Astrocyte (in vitro differentiated cells and primary cell): ENCODE measurements around the gene PSMD12. TPM values are rescaled to one million over a fixed set of nuclear protein-coding genes. Genes with fewer than 3 reads are reported as not detected.

Source experiments
- DNase-seq: peaks from one replicate; pipeline ENCODE4 v3.0.0-alpha.2; 2010; ENCODE audit warnings: low read depth
- FAIRE-seq: peaks from 2 replicates; lab custom pipeline; 2011; peaks lifted over from hg19 to GRCh38; lab: Jason Lieb, UNC
- H2AFZ ChIP-seq: 2 replicates; pipeline ENCODE4 v1.6.0; 2012; ENCODE audit warnings: low read depth, low read length, inconsistent platforms
- H3K27ac ChIP-seq: 2 replicates; pipeline ENCODE4 v1.5.1; 2011; ENCODE audit warnings: low read depth, low read length, inconsistent platforms
- H3K27me3 ChIP-seq: 2 replicates; pipeline ENCODE4 v1.6.0; 2011; ENCODE audit warnings: low read length, inconsistent platforms; ENCODE audit not compliant: insufficient read depth
- H3K36me3 ChIP-seq: 2 replicates; pipeline ENCODE4 v1.5.1; 2011; ENCODE audit warnings: low read length, inconsistent platforms; ENCODE audit not compliant: insufficient read depth
- H3K4me1 ChIP-seq: 2 replicates; pipeline ENCODE4 v1.5.1; 2011; ENCODE audit warnings: low read length, inconsistent platforms; ENCODE audit not compliant: insufficient read depth
- H3K4me2 ChIP-seq: 2 replicates; pipeline ENCODE4 v1.6.0; 2012; ENCODE audit warnings: low read length, inconsistent platforms
- H3K4me3 ChIP-seq: 2 replicates; pipeline ENCODE4 v1.5.1; 2011; ENCODE audit warnings: low read depth, mild to moderate bottlenecking, low read length, inconsistent platforms; ENCODE audit not compliant: insufficient read depth
- H3K79me2 ChIP-seq: 2 replicates; pipeline ENCODE4 v1.6.0; 2012; ENCODE audit warnings: mild to moderate bottlenecking, low read length, inconsistent platforms; ENCODE audit not compliant: insufficient read depth
- H3K9ac ChIP-seq: 2 replicates; pipeline ENCODE4 v1.6.0; 2012; ENCODE audit warnings: mild to moderate bottlenecking, low read length, inconsistent platforms
- H3K9me3 ChIP-seq: 2 replicates; pipeline ENCODE4 v1.5.1; 2012; ENCODE audit warnings: low read depth, mild to moderate bottlenecking, low read length, inconsistent platforms; ENCODE audit not compliant: insufficient read depth
- H4K20me1 ChIP-seq: 2 replicates; pipeline ENCODE4 v1.6.0; 2012; ENCODE audit warnings: low read length, inconsistent platforms; ENCODE audit not compliant: insufficient read depth
- H3K27ac Mint-ChIP-seq: one replicate; pipeline ENCODE4 v1.8.0; 2021; ENCODE audit warnings: mild to moderate bottlenecking, mixed read lengths; ENCODE audit not compliant: unreplicated experiment
- H3K27me3 Mint-ChIP-seq: one replicate; pipeline ENCODE4 v1.8.0; 2021; ENCODE audit warnings: low read depth, mixed read lengths; ENCODE audit not compliant: unreplicated experiment
- H3K36me3 Mint-ChIP-seq: one replicate; pipeline ENCODE4 v1.8.0; 2021; ENCODE audit warnings: low read depth, mixed read lengths; ENCODE audit not compliant: unreplicated experiment
- H3K4me1 Mint-ChIP-seq: one replicate; pipeline ENCODE4 v1.8.0; 2021; ENCODE audit warnings: low read depth, mixed read lengths; ENCODE audit not compliant: unreplicated experiment
- H3K4me3 Mint-ChIP-seq: one replicate; pipeline ENCODE4 v1.8.0; 2021; ENCODE audit warnings: mild to moderate bottlenecking, moderate library complexity, mixed read lengths; ENCODE audit not compliant: unreplicated experiment
- H3K9me3 Mint-ChIP-seq: one replicate; pipeline ENCODE4 v1.8.0; 2021; ENCODE audit warnings: mild to moderate bottlenecking, mixed read lengths; ENCODE audit not compliant: unreplicated experiment
- EZH2 ChIP-seq: IDR thresholded peaks from 2 replicates; pipeline ENCODE4 v1.6.1; 2012; ENCODE audit warnings: mild to moderate bottlenecking, low read length, inconsistent platforms; ENCODE audit not compliant: insufficient read depth
- total RNA-seq: library from RNA; stranded (reverse); gene quantifications from 2 replicates; pipeline ENCODE4 v1.2.1, GENCODE V29; 2021
- TF ChIP-seq, protein P1 (sequence below): IDR thresholded peaks from 2 replicates; pipeline ENCODE4 v1.5.1; 2011; ENCODE audit warnings: low read depth, mild to moderate bottlenecking, inconsistent platforms, low read length, moderate library complexity; ENCODE audit not compliant: insufficient read depth

Gene PSMD12
- total RNA-seq, 1 donor from 2014 or later: 74.1 TPM

- peaks cover 2% of the 10 kb centered on the region for H3K4me1 ChIP-seq
- peaks cover 51% of the 10 kb centered on the region for H4K20me1 ChIP-seq
- peaks cover 49% of the 10 kb centered on the region for H3K36me3 ChIP-seq
- no peak overlapping the region for H3K4me2 ChIP-seq
- FAIRE-seq (no peak), DNase-seq (no peak)
- H3K9me3 ChIP-seq: no peaks in the 10 kb centered on the region
- Mint-ChIP-seq H3K4me3 (no peak overlapping the region), H3K27me3 (no peaks in the 10 kb centered on the region), H3K36me3 (peaks cover 9% of the 10 kb centered on the region), H3K27ac (no peak overlapping the region), H3K9me3 (no peaks in the 10 kb centered on the region), H3K4me1 (peaks cover 2% of the 10 kb centered on the region)
- TF ChIP-seq, protein P1, sequence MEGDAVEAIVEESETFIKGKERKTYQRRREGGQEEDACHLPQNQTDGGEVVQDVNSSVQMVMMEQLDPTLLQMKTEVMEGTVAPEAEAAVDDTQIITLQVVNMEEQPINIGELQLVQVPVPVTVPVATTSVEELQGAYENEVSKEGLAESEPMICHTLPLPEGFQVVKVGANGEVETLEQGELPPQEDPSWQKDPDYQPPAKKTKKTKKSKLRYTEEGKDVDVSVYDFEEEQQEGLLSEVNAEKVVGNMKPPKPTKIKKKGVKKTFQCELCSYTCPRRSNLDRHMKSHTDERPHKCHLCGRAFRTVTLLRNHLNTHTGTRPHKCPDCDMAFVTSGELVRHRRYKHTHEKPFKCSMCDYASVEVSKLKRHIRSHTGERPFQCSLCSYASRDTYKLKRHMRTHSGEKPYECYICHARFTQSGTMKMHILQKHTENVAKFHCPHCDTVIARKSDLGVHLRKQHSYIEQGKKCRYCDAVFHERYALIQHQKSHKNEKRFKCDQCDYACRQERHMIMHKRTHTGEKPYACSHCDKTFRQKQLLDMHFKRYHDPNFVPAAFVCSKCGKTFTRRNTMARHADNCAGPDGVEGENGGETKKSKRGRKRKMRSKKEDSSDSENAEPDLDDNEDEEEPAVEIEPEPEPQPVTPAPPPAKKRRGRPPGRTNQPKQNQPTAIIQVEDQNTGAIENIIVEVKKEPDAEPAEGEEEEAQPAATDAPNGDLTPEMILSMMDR: no peak
- TF ChIP-seq EZH2: no peak
- no peak overlapping the region for H3K27ac ChIP-seq
- H3K27me3 ChIP-seq: no peaks in the 10 kb centered on the region
- no peak overlapping the region for H2AFZ ChIP-seq
- peaks cover 66% of the 10 kb centered on the region for H3K79me2 ChIP-seq
- H3K4me3 ChIP-seq: no peak overlapping the region
- no peak overlapping the region for H3K9ac ChIP-seq
Observed at GRCh38 chr17:67353929-67354574, 12.3 kb downstream of the PSMD12 start.

DNA sequence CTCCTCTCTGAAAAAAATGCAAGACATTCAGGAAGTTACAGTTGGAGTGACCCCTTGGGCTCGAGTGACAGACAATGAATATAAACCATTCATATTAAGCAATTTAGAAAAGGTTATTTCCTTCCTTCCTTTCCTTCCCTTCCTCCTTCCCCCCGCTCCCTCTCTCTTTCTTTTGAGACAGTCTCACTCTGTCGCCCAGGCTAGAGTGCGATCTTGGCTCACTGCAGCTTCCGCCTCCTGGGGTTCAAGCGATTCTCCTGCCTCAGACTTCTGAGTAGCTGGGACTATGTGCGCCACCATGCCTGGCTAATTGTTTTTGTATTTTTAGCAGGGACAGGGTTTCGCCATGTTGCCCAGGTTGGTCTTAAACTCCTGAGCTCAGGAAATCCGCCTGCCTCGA, 13.2 kb downstream of the PSMD12 start:
- H3K27ac ChIP-seq: no peak overlapping the region
- no peaks in the 10 kb centered on the region for H3K9me3 ChIP-seq
- H3K4me1 ChIP-seq: no peaks in the 10 kb centered on the region
- H2AFZ ChIP-seq: no peak overlapping the region
- TF ChIP-seq, protein P1: no peak
- no peak for TF ChIP-seq EZH2
- no peak overlapping the region for H3K9ac ChIP-seq
- H3K79me2 ChIP-seq: peaks cover 57% of the 10 kb centered on the region
- no peak overlapping the region for H3K4me3 Mint-ChIP-seq
- no peak overlapping the region for H3K4me2 ChIP-seq
- H3K4me1 Mint-ChIP-seq: peaks cover 2% of the 10 kb centered on the region
- H3K4me3 ChIP-seq: no peak overlapping the region
- H4K20me1 ChIP-seq: peaks cover 42% of the 10 kb centered on the region
- no peaks in the 10 kb centered on the region for H3K27me3 ChIP-seq
- H3K27me3 Mint-ChIP-seq: no peaks in the 10 kb centered on the region
- H3K9me3 Mint-ChIP-seq: no peaks in the 10 kb centered on the region
- peaks cover 50% of the 10 kb centered on the region for H3K36me3 ChIP-seq
- peaks cover 9% of the 10 kb centered on the region for H3K36me3 Mint-ChIP-seq
- FAIRE-seq: no peak
- no peak overlapping the region for H3K27ac Mint-ChIP-seq
- DNase-seq: no peak

DNA sequence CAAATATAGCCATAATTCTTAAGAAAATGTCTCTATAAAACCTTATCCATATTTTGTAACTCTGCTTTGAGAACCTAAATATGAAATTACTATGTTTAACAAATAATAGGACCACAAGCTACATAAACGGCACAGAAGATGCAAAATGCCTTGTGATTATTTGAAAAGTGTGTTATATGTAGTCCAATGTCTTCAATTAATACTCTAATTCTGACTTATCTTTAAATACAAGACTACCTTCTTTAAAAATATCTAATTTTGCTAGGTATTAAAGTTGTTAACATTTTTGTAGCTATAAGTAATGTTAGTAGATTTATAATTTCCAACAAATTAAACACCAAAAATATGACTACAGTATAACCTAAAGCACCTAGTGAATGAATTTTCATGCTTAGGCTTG, 17.0 kb downstream of the PSMD12 start:
- Mint-ChIP-seq H3K9me3 (no peaks in the 10 kb centered on the region), H3K36me3 (peaks cover 5% of the 10 kb centered on the region), H3K4me3 (no peak overlapping the region), H3K27me3 (no peaks in the 10 kb centered on the region), H3K4me1 (no peaks in the 10 kb centered on the region), H3K27ac (no peak overlapping the region)
- H3K27ac ChIP-seq: no peak overlapping the region
- H3K36me3 ChIP-seq: peaks cover 56% of the 10 kb centered on the region
- H3K9ac ChIP-seq: no peak overlapping the region
- peaks cover 24% of the 10 kb centered on the region for H4K20me1 ChIP-seq
- no peak overlapping the region for H3K4me3 ChIP-seq
- H3K79me2 ChIP-seq: peaks cover 30% of the 10 kb centered on the region
- no peak overlapping the region for H3K4me2 ChIP-seq
- H3K4me1 ChIP-seq: no peaks in the 10 kb centered on the region
- H3K27me3 ChIP-seq: no peaks in the 10 kb centered on the region
- no peak for FAIRE-seq
- DNase-seq: no peak
- TF ChIP-seq, protein P1: no peak
- no peak for TF ChIP-seq EZH2
- H2AFZ ChIP-seq: no peak overlapping the region
- no peaks in the 10 kb centered on the region for H3K9me3 ChIP-seq
